Middle frontal gyrus (tissue), 1 donor: Measurements from ENCODE around the gene LCLAT1.

Source experiments
- DNase-seq: peaks from one replicate; pipeline ENCODE4 v3.0.0-alpha.2; 2015; ENCODE audit warnings: low spot score; ENCODE audit errors: extremely low spot score

Gene LCLAT1

GRCh38 chr2:30447149-30448045 lies at the start of gene LCLAT1:
Gene LCLAT1 (plus strand): TSS chr2:30447246. CDS start chr2:30525591, 78,345 bp downstream.
- DNase-seq = peak; percentile 66

- no peak for DNase-seq
These were observed 48.8 kb upstream of the LCLAT1 start for GRCh38 chr2:30398084-30398873.

- DNase-seq = no peak
These were observed 46.7 kb upstream of the LCLAT1 start for GRCh38 chr2:30400151-30400954.

- no peak for DNase-seq
These were observed 44.4 kb upstream of the LCLAT1 start for GRCh38 chr2:30402441-30403182.

GRCh38 chr2:30403592-30404312 lies 43.3 kb upstream of the LCLAT1 start:
- DNase-seq = peak; percentile 41

GRCh38 chr2:30404319-30405259 lies 42.5 kb upstream of the LCLAT1 start:
- DNase-seq = peak; percentile 39

GRCh38 chr2:30405260-30405605 lies 41.8 kb upstream of the LCLAT1 start:
- DNase-seq = no peak

GRCh38 chr2:30406853-30407252 lies 40.2 kb upstream of the LCLAT1 start:
- no peak for DNase-seq

GRCh38 chr2:30408961-30409387 lies 38.1 kb upstream of the LCLAT1 start:
- DNase-seq = no peak

GRCh38 chr2:30410217-30410616 lies 36.8 kb upstream of the LCLAT1 start:
- no peak for DNase-seq

- DNase-seq = no peak
These were observed 34.9 kb upstream of the LCLAT1 start for GRCh38 chr2:30412047-30412683.

- no peak for DNase-seq
These were observed 34.1 kb upstream of the LCLAT1 start for GRCh38 chr2:30412684-30413570.

- no peak for DNase-seq
These were observed 32.1 kb upstream of the LCLAT1 start for GRCh38 chr2:30414961-30415360.

GRCh38 chr2:30417253-30417652 lies 29.8 kb upstream of the LCLAT1 start:
- no peak for DNase-seq

GRCh38 chr2:30421026-30421603 lies 25.9 kb upstream of the LCLAT1 start:
- no peak for DNase-seq

- DNase-seq = no peak
These were observed 25.2 kb upstream of the LCLAT1 start for GRCh38 chr2:30421604-30422443.
